Pancreas (tissue), 10 donors: ENCODE data around the gene CRK. TPM values are rescaled to one million over a fixed set of nuclear protein-coding genes. Genes with fewer than 3 reads are reported as not detected.
"Not testable (repeated sequence)": the region's sequence is repeated elsewhere in the genome, so short reads cannot be mapped to it uniquely, and the experiment has no call there.

Source experiments
- ATAC-seq, 4 donors: fragments of 200-7000 bp; cut with Tn5 transposase; one replicate each; pipeline versions ENCODE4 v1.8.0 to v1.9.1; 2020; ENCODE audit warnings: mild to moderate bottlenecking in 4 of 4, moderate library complexity in 4 of 4
- DNase-seq, 6 donors: peaks; one replicate each; pipeline ENCODE4 v3.0.0-alpha.2; 2020
- FAIRE-seq: peaks from 2 replicates; lab custom pipeline; 2012; peaks lifted over from hg19 to GRCh38; lab: Jason Lieb, UNC
- H3K27ac ChIP-seq, 4 donors: fragments of 200-600 bp; sonication (generic); 1 replicate in 3 of 4; 2 replicates in 1 of 4; pipeline versions ENCODE4 v1.5.0 to v1.8.0; 2020
- H3K27me3 ChIP-seq, 4 donors: fragments of 200-600 bp; one replicate each; pipeline ENCODE4 v1.8.0; 2021
- H3K36me3 ChIP-seq, 3 donors: fragments of 200-600 bp; sonication (generic) in 1 of 3; one replicate each; pipeline versions ENCODE4 v1.5.0 to v1.8.0; 2020 to 2021
- H3K4me1 ChIP-seq, 3 donors: fragments of 200-600 bp; one replicate each; pipeline ENCODE4 v1.8.0; 2021
- H3K4me3 ChIP-seq, 4 donors: fragments of 200-600 bp; sonication (generic) in 2 of 4; one replicate each; pipeline versions ENCODE4 v1.5.0 to v1.8.0; 2020 to 2021
- H3K9me3 ChIP-seq, 4 donors: fragments of 200-600 bp; one replicate each; pipeline ENCODE4 v1.8.0; 2021
- CTCF ChIP-seq, 4 donors: fragments of 200-600 bp; sonication (generic) in 3 of 4; IDR thresholded peaks; one replicate each; pipeline versions ENCODE4 v1.5.0 to v1.8.0; 2021; ENCODE audit warnings: antibody characterized with exemption in 4 of 4
- WGBS, 2 donors: extraction: QIAGEN DNeasy Blood & Tissue Kit; methylation state at CpG; one replicate each; pipeline ENCODE4 v1.1.7; 2013; 5-methylcytosine and 5-hydroxymethylcytosine counted together
- intact Hi-C, 3 donors: fragments of 100-400 bp; cut with DNase I; formaldehyde crosslinking; loops; one replicate each; pipeline versions ENCODE4 v1.11.1 to v1.14.2; 2022
- polyA plus RNA-seq, 2 donors: library from polyadenylated mRNA; stranded (reverse); fragments of 200-250 nt; gene quantifications; one replicate each; pipeline ENCODE4 v1.2.3, GENCODE V29; 2013
- total RNA-seq, 6 donors: library from RNA; stranded (reverse); fragmentation: NEBNext Ultra II Directional in 4 of 6; extraction: Animal tissue kit (Norgen Biotek cat#: 25700) in 4 of 6; gene quantifications; one replicate each; pipeline versions ENCODE4 v1.2.1 to v1.2.4, GENCODE V29; 2021 to 2023
- donor health status: healthy with polysubstance abuse.
- donor health status: DM: no; HTN: no; CAD: no; lungs with moderate emphysema.
- donor health status: DM: no; HTN: no; CAD: no.
- donor health status: control.
- donor health status: control.
- donor health status: Bipolar disorder and iron deficiency.
- donor health status: DM: yes; HTN: yes; CAD: no.
- donor health status: DM: no; HTN: no; CAD: no.
- donor health status: DM: no; HTN: no; CAD: no.
- donor health status: DM: yes; HTN: yes; CAD: no.

The CRK gene
- total and polyA plus RNA-seq, 8 donors, result 9.8 to 30.8 (median 18.5) TPM

DNA sequence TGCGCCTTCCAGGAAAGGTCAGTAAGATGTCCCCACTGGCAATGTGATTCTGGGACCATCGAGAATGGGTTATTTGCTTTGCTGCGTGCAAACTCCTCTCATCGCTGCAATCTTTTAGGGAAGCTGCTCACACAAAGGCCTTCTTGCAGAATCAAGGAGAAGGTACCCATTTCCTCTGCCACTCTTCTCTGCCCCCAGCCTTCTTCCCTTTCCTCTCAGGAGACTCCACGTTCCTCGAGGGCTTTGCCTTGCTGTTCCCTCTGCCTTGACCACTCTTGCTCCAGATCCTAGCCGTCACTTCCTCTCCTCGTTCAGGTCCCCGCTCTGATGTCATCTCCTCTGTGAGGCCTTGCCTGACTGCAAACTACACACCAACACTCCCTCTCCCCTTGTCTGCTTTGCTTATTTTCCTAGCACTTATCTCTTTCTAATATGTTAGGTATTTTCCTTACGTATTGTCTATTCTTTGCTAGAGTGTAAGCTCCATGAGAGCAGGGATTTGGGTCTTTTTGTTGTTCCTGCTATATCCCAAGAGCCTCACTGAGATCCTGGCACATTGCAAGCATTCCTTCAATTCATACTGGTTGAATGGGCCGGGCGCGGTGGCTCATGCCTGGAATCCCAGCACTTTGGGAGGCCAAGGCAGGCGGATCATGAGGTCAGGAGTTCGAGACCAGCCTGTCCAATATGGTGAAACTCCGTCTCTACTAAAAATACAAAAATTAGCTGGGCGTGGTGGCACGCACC is 5.3 kb upstream of the CRK start:
- Histone ChIP-seq H3K4me3 (no peak overlapping the region), H3K27ac (peak overlapping the region in 2 of 4 donors; percentile 74 to 76), H3K27me3 (no peaks in the 10 kb centered on the region), H3K9me3 (no peaks in the 10 kb centered on the region), H3K4me1 (peaks cover 14% of the 10 kb centered on the region in 3 donors), H3K36me3 (peaks cover 0 to 10% (median 0%) of the 10 kb centered on the region in 3 donors)
- WGBS, 2 donors, result 89 to 91% methylated on average over 18 of the region's 18 CpGs
- TF ChIP-seq CTCF (IDR thresholded peaks at IDR 0.05), result no peak
- ATAC-seq (no peak), DNase-seq (no peak), FAIRE-seq (no peak)
- intact Hi-C loops, result no loop called here

DNA sequence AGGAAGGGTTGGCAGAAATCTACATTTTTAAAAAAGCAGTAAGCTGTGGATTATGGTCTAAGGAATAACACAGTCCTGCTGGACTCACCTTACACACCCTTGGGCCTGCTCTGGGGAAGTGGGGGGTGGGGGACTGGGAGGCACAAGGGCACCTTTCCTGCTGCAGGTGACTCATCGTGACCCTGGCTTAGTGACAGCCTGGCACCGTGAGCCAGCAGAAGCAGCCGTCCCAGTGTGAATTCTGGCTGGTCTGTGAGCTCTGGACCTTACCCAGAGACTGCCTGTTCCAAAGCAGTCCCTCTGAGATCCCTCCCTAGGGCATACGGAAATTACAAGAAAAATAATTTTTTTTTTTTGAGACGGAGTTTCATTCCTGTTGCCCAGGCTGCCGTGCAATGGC is 4.2 kb upstream of the CRK start:
- intact Hi-C loops, result no loop called here
- peak; percentile 79 to 96 (median 96) for DNase-seq
- TF ChIP-seq CTCF (IDR thresholded peaks at IDR 0.05), result no peak
- Histone ChIP-seq H3K27ac (peak overlapping the region; percentile 49 to 76 (median 68)), H3K9me3 (no peaks in the 10 kb centered on the region), H3K4me1 (peaks cover 14% of the 10 kb centered on the region in 3 donors), H3K27me3 (no peaks in the 10 kb centered on the region), H3K4me3 (no peak overlapping the region), H3K36me3 (no peaks in the 10 kb centered on the region)
- WGBS, 2 donors, result 6 to 9% methylated on average over 6 of the region's 6 CpGs
- ATAC-seq, result peak; percentile 59 to 69 (median 68)
- FAIRE-seq, result no peak

GRCh38 chr17:1455291-1455796 is 688 bp downstream of the CRK start:
- H3K27ac ChIP-seq, result peak overlapping the region; percentile 77 to 92 (median 88)
- H3K36me3 ChIP-seq, result no peaks in the 10 kb centered on the region
- no peak for FAIRE-seq
- intact Hi-C loops, result no loop called here
- H3K4me1 ChIP-seq, result peaks cover 12 to 27% (median 18%) of the 10 kb centered on the region in 3 donors
- 0 to 1% methylated on average over 28 to 31 of the region's 31 CpGs for WGBS, 2 donors
- peak overlapping the region; percentile 60 to 100 (median 88) for H3K4me3 ChIP-seq
- peak; percentile 42 to 60 (median 52) for ATAC-seq
- TF ChIP-seq CTCF (IDR thresholded peaks at IDR 0.05), result peak; percentile 12 to 47 (median 40)
- DNase-seq, result peak; percentile 56 to 87 (median 72)
- no peaks in the 10 kb centered on the region for H3K9me3 ChIP-seq
- no peaks in the 10 kb centered on the region for H3K27me3 ChIP-seq

DNA sequence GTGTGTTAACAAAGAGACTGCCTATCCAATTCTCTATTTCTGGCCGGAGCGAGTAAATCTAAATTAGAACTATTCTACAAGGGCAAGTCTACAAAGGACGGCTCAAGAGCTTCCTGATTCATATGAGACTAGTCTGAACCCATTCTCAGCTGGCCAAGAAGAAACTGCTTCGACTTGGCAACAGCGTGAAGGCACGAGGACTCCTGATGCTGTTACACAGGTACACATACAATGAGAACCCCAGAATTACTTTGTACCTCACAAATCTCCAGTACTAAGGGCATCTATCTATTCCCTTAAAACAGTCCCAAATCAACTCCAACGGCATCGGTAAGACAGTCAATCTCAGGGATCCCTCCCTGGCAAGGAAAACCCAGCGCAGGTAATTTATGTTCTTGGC is 1.5 kb downstream of the CRK start:
- H3K27me3 ChIP-seq, result no peaks in the 10 kb centered on the region
- DNase-seq (no peak), FAIRE-seq (no peak), ATAC-seq (no peak)
- H3K36me3 ChIP-seq, result no peaks in the 10 kb centered on the region
- H3K27ac ChIP-seq, result peak overlapping the region in 2 of 4 donors; percentile 85 to 92
- TF ChIP-seq CTCF (IDR thresholded peaks at IDR 0.05), result no peak
- intact Hi-C loops, result loop anchor here in 1 of 3 donors (5.0 kb wide), 1 partner anchor 53 kb away; no protein-coding TSS in a partner anchor
- H3K4me3 ChIP-seq, result peak overlapping the region in 3 of 4 donors; percentile 60 to 100 (median 76)
- 55 to 67% methylated on average over 9 of the region's 9 CpGs for WGBS, 2 donors
- no peaks in the 10 kb centered on the region for H3K9me3 ChIP-seq
- peaks cover 5 to 22% (median 14%) of the 10 kb centered on the region in 3 donors for H3K4me1 ChIP-seq

- FAIRE-seq, DNase-seq, H3K4me3 ChIP-seq, ATAC-seq, H3K9me3 ChIP-seq, H3K36me3 ChIP-seq, H3K27ac ChIP-seq, H3K27me3 ChIP-seq: not testable (repeated sequence)
- intact Hi-C loops, result loop anchor here in 1 of 3 donors (5.0 kb wide), 1 partner anchor 54 kb away; no protein-coding TSS in a partner anchor
- WGBS, 2 donors, result 86 to 92% methylated on average over 11 of the region's 11 CpGs
- peaks cover 5 to 22% (median 14%) of the 10 kb centered on the region in 3 donors for H3K4me1 ChIP-seq
These were observed 2.3 kb downstream of the CRK start for GRCh38 chr17:1453694-1454093.
